IPS DF 6.9 (cell line): ENCODE results near the gene PPP1R3E.

Source experiments
- DNase-seq: peaks from one replicate; pipeline ENCODE4 v3.0.0-alpha.2; 2013; ENCODE audit warnings: low read depth, low spot score
- H3K27ac ChIP-seq: one replicate; pipeline ENCODE4 v1.5.1; 2013; ENCODE audit warnings: low read length, control low read depth
- H3K27me3 ChIP-seq: 2 replicates; pipeline ENCODE4 v1.6.1; 2013; ENCODE audit warnings: mild to moderate bottlenecking, low read length; ENCODE audit not compliant: control insufficient read depth, insufficient read depth
- H3K36me3 ChIP-seq: 2 replicates; pipeline ENCODE4 v1.6.1; 2013; ENCODE audit warnings: low read length; ENCODE audit not compliant: control insufficient read depth, insufficient read depth
- H3K4me1 ChIP-seq: 2 replicates; pipeline ENCODE4 v1.6.1; 2013; ENCODE audit warnings: low read length; ENCODE audit not compliant: control insufficient read depth, insufficient read depth
- H3K4me3 ChIP-seq: 2 replicates; pipeline ENCODE4 v1.5.1; 2013; ENCODE audit warnings: mild to moderate bottlenecking, low read length
- H3K9me3 ChIP-seq: 2 replicates; pipeline ENCODE4 v1.6.1; 2013; ENCODE audit warnings: low read length, inconsistent platforms; ENCODE audit not compliant: control insufficient read depth, insufficient read depth
- WGBS: extraction: QIAGEN DNeasy Blood & Tissue Kit; methylation state at CpG from one replicate; pipeline ENCODE4 v1.1.7; 2013; ENCODE audit warnings: mixed read lengths, missing lambda C conversion rate; ENCODE audit not compliant: insufficient read length, insufficient coverage; 5-methylcytosine and 5-hydroxymethylcytosine counted together

Gene PPP1R3E

GRCh38 chr14:23306412-23307145, 3.9 kb upstream of the PPP1R3E start, which contains the start of gene BCL2L2:
Gene BCL2L2 (plus strand): TSS chr14:23306833. CDS start chr14:23307768, 935 bp downstream.
- no peak for DNase-seq

GRCh38 chr14:23301969-23302289, 730 bp downstream of the PPP1R3E start:
- H3K4me3 ChIP-seq = peak overlapping the region; percentile 66; the same call in 1 of the 2 replicates
- no peaks in the 10 kb centered on the region for H3K9me3 ChIP-seq
- no CpG with 5 or more reads among the region's 25 CpGs for WGBS
- H3K36me3 ChIP-seq = no peaks in the 10 kb centered on the region
- H3K27ac ChIP-seq = no peak overlapping the region
- H3K4me1 ChIP-seq = no peaks in the 10 kb centered on the region
- DNase-seq = no peak
- peaks cover 11% of the 10 kb centered on the region; the same call in 1 of the 2 replicates for H3K27me3 ChIP-seq

More at GRCh38 chr14:23306412-23307145, 3.9 kb upstream of the PPP1R3E start, which contains the start of gene BCL2L2:
- Histone ChIP-seq H3K4me3 (peak within 1 kb of the TSS; percentile 83), H3K4me1 (no peaks in the 10 kb centered on the region), H3K27ac (no peak within 1 kb of the TSS), H3K27me3 (peaks cover 2% of the 10 kb centered on the region; the same call in 1 of the 2 replicates), H3K9me3 (no peaks in the 10 kb centered on the region), H3K36me3 (peaks cover 7% of the 10 kb centered on the region; the same call in 1 of the 2 replicates)
- WGBS = no CpG with 5 or more reads among the region's 24 CpGs

GRCh38 chr14:23301288-23301968, 1.2 kb downstream of the PPP1R3E start:
- H3K36me3 ChIP-seq = no peaks in the 10 kb centered on the region
- no peaks in the 10 kb centered on the region for H3K9me3 ChIP-seq
- no CpG with 5 or more reads among the region's 87 CpGs for WGBS
- H3K27me3 ChIP-seq = peaks cover 16% of the 10 kb centered on the region; the same call in 1 of the 2 replicates
- H3K27ac ChIP-seq = no peak overlapping the region
- peak overlapping the region; percentile 66; the same call in 1 of the 2 replicates for H3K4me3 ChIP-seq
- H3K4me1 ChIP-seq = no peaks in the 10 kb centered on the region
- peak; percentile 91 for DNase-seq

- Histone ChIP-seq H3K27ac (no peak overlapping the region), H3K4me3 (peak overlapping the region; percentile 42; the same call in 1 of the 2 replicates), H3K9me3 (no peaks in the 10 kb centered on the region), H3K36me3 (no peaks in the 10 kb centered on the region), H3K4me1 (no peaks in the 10 kb centered on the region), H3K27me3 (peaks cover 22% of the 10 kb centered on the region; the same call in 1 of the 2 replicates)
- DNase-seq = no peak
- WGBS = no CpG with 5 or more reads among the region's 13 CpGs
Measured at GRCh38 chr14:23300687-23301223, 1.9 kb downstream of the PPP1R3E start.

- Histone ChIP-seq H3K4me3 (no peak overlapping the region), H3K27ac (no peak overlapping the region), H3K9me3 (no peaks in the 10 kb centered on the region), H3K4me1 (no peaks in the 10 kb centered on the region), H3K36me3 (no peaks in the 10 kb centered on the region), H3K27me3 (peaks cover 26% of the 10 kb centered on the region)
- WGBS = no CpG with 5 or more reads among the region's 10 CpGs
- no peak for DNase-seq
Measured at GRCh38 chr14:23299986-23300686, 2.5 kb downstream of the PPP1R3E start.

GRCh38 chr14:23299211-23299957, 3.3 kb downstream of the PPP1R3E start:
- Histone ChIP-seq H3K9me3 (no peaks in the 10 kb centered on the region), H3K27me3 (peaks cover 27% of the 10 kb centered on the region), H3K4me3 (no peak overlapping the region), H3K27ac (no peak overlapping the region), H3K36me3 (no peaks in the 10 kb centered on the region), H3K4me1 (no peaks in the 10 kb centered on the region)
- no CpG with 5 or more reads among the region's 2 CpGs for WGBS
- no peak for DNase-seq

GRCh38 chr14:23297611-23298277, 4.9 kb downstream of the PPP1R3E start:
- Histone ChIP-seq H3K27me3 (peaks cover 33% of the 10 kb centered on the region), H3K4me1 (no peaks in the 10 kb centered on the region), H3K9me3 (no peaks in the 10 kb centered on the region), H3K36me3 (no peaks in the 10 kb centered on the region), H3K4me3 (no peak overlapping the region), H3K27ac (no peak overlapping the region)
- DNase-seq = no peak
- no CpG with 5 or more reads among the region's 7 CpGs for WGBS

GRCh38 chr14:23297096-23297495, 5.6 kb downstream of the PPP1R3E start:
- Histone ChIP-seq H3K9me3 (no peaks in the 10 kb centered on the region), H3K4me1 (no peaks in the 10 kb centered on the region), H3K27me3 (peaks cover 38% of the 10 kb centered on the region), H3K4me3 (no peak overlapping the region), H3K27ac (no peak overlapping the region), H3K36me3 (no peaks in the 10 kb centered on the region)
- WGBS = no CpG with 5 or more reads among the region's 7 CpGs
- no peak for DNase-seq

- Histone ChIP-seq H3K4me3 (no peak overlapping the region), H3K9me3 (no peaks in the 10 kb centered on the region), H3K4me1 (no peaks in the 10 kb centered on the region), H3K36me3 (no peaks in the 10 kb centered on the region), H3K27ac (no peak overlapping the region), H3K27me3 (peaks cover 45% of the 10 kb centered on the region)
- WGBS = no CpG with 5 or more reads among the region's 7 CpGs
- no peak for DNase-seq
Measured at GRCh38 chr14:23296012-23296777, 6.5 kb downstream of the PPP1R3E start.
